K562 (cell line): Measurements from ENCODE around the gene SUPT7L. TPM values are rescaled to one million over a fixed set of nuclear protein-coding genes. Genes with fewer than 3 reads are reported as not detected.

Source experiments
- ATAC-seq: fragments of 200-7000 bp; cut with Tn5 transposase; 3 replicates; pipeline ENCODE4 v1.9.1; 2020; ENCODE audit warnings: moderate library complexity
- BruUV-seq: library from RNA; stranded (reverse); fragments of 400-500 nt; replicated peaks from 2 replicates; lab custom pipeline; 2021; lab: Mats Ljungman, UMichigan
- CTCF ChIA-PET: fragments of 300-600 bp; formaldehyde crosslinking; extraction: SDS; loops from one replicate; lab custom pipeline; 2021; ENCODE audit warnings: low intra/inter-chr PET ratio; lab: Yijun Ruan, JAX
- POLR2A ChIA-PET: fragments of 300-600, 350-650 bp; sonication (Branson Sonifier 250); formaldehyde crosslinking; extraction: SDS; loops from one replicate; lab custom pipeline; 2021; ENCODE audit warnings: antibody characterized with exemption, inconsistent platforms; lab: Yijun Ruan, JAX
- DNase-seq, 4 experiments: peaks; one replicate each; pipeline versions ENCODE4 v3.0.0 to v3.0.0-alpha.2; 2011 to 2018; ENCODE audit warnings: low spot score in 3 of 4, mixed read lengths in 3 of 4; ENCODE audit errors: extremely low read depth in 1 of 4
- FAIRE-seq: peaks from 2 replicates; lab custom pipeline; 2011; peaks lifted over from hg19 to GRCh38; lab: Jason Lieb, UNC
- H2AFZ ChIP-seq: 2 replicates; pipeline ENCODE4 v1.6.0; 2011; ENCODE audit warnings: low read depth, low read length, control low read depth, inconsistent platforms
- H3K27ac ChIP-seq: fragments of 200-600 bp; 3 replicates; pipeline ENCODE4 v1.8.0; 2011; ENCODE audit warnings: low read depth, mild to moderate bottlenecking, control low read depth, inconsistent platforms, low read length, moderate library complexity, mixed read lengths; ENCODE audit errors: extremely low read depth
- H3K27me3 ChIP-seq, 2 experiments: fragments of 300-600 bp in 1 of 2; 2 replicates in 1 of 2; 3 replicates in 1 of 2; pipeline versions ENCODE4 v1.6.0 to v1.8.0; 2011; ENCODE audit warnings: inconsistent platforms in 2 of 2, low read length in 2 of 2, mild to moderate bottlenecking in 1 of 2, mixed read lengths in 1 of 2, moderate library complexity in 1 of 2; ENCODE audit not compliant: control insufficient read depth in 2 of 2, insufficient read depth in 2 of 2
- H3K36me3 ChIP-seq: fragments of 300-600 bp; 3 replicates; pipeline ENCODE4 v1.8.0; 2011; ENCODE audit warnings: mild to moderate bottlenecking, low read length, inconsistent platforms; ENCODE audit not compliant: control insufficient read depth, insufficient read depth
- H3K4me1 ChIP-seq, 2 experiments: fragments of 200-600 bp in 1 of 2; replicated peaks in 1 of 2; 2 replicates in 1 of 2; 3 replicates in 1 of 2; pipeline versions ENCODE4 v1.5.1 to v1.8.0; 2011; ENCODE audit warnings: inconsistent platforms in 2 of 2, low read length in 2 of 2, mild to moderate bottlenecking in 1 of 2, mixed read lengths in 1 of 2, moderate library complexity in 1 of 2; ENCODE audit not compliant: control insufficient read depth in 2 of 2, insufficient read depth in 2 of 2
- H3K4me2 ChIP-seq: 2 replicates; pipeline ENCODE4 v1.6.1; 2011; ENCODE audit warnings: low read length, control low read depth, inconsistent platforms, mixed read lengths; ENCODE audit not compliant: insufficient read depth
- H3K4me3 ChIP-seq: fragments of 200-600 bp; sonication (generic), shearing (Covaris generic); 2 replicates; pipeline ENCODE4 v1.5.1; 2016; ENCODE audit warnings: control low read depth, inconsistent platforms
- H3K79me2 ChIP-seq: fragments of 200-600 bp; 3 replicates; pipeline ENCODE4 v1.8.0; 2011; ENCODE audit warnings: low read length, inconsistent platforms; ENCODE audit not compliant: control insufficient read depth, insufficient read depth
- H3K9ac ChIP-seq, 2 experiments: 2 replicates each; pipeline versions ENCODE4 v1.6.0 to v1.6.1; 2011; ENCODE audit warnings: low read depth in 2 of 2, low read length in 2 of 2, control low read depth in 1 of 2, inconsistent platforms in 1 of 2, mild to moderate bottlenecking in 1 of 2, mixed read lengths in 1 of 2; ENCODE audit not compliant: insufficient read depth in 1 of 2
- H3K9me1 ChIP-seq: one replicate; pipeline ENCODE4 v1.6.0; 2011; ENCODE audit warnings: inconsistent platforms, mild to moderate bottlenecking, low read length, moderate library complexity; ENCODE audit not compliant: control insufficient read depth, insufficient read depth
- H3K9me3 ChIP-seq: replicated peaks from 2 replicates; pipeline ENCODE4 v1.5.1; 2011; ENCODE audit warnings: low read depth, low read length, inconsistent platforms; ENCODE audit not compliant: control insufficient read depth, insufficient read depth
- H4K20me1 ChIP-seq: replicated peaks from 2 replicates; pipeline ENCODE4 v1.6.1; 2011; ENCODE audit warnings: low read length, inconsistent platforms, mixed read lengths; ENCODE audit not compliant: control insufficient read depth, insufficient read depth
- HEY1 ChIP-seq: fragments of 250-450 bp; sonication (Bioruptor Pico); IDR thresholded peaks from 2 replicates; pipeline ENCODE4 v1.5.0; 2020; ENCODE audit warnings: mild to moderate bottlenecking, moderate library complexity, borderline replicate concordance
- RB1 ChIP-seq: fragments of 450-650 bp; IDR thresholded peaks from 2 replicates; pipeline ENCODE4 v1.6.1; 2017; ENCODE audit warnings: low read depth, mild to moderate bottlenecking
- ZNF217 ChIP-seq: sonication (generic); formaldehyde crosslinking; IDR thresholded peaks from 2 replicates; pipeline ENCODE4 v1.8.0; 2022; ENCODE audit warnings: mild to moderate bottlenecking, missing genetic modification reagents
- ZNF354B ChIP-seq: fragments of 250-450 bp; sonication (Bioruptor Pico); IDR thresholded peaks from 2 replicates; pipeline ENCODE4 v1.4.0; 2020
- WGBS: fragments of 100-300 bp; shearing (Covaris generic); methylation state at CpG from one replicate; pipeline ENCODE4 v1.1.6; 2016; ENCODE audit warnings: low coverage, mixed read lengths; ENCODE audit not compliant: insufficient coverage; ENCODE audit errors: missing lambda C conversion rate; 5-methylcytosine and 5-hydroxymethylcytosine counted together
- in situ Hi-C: fragments of 300-500 bp; cut with MboI; formaldehyde crosslinking; loops from 4 replicates; pipeline ENCODE4 v1.15.0; 2018; ENCODE audit warnings: inconsistent platforms, mixed read lengths
- intact Hi-C: fragments of 100-400 bp; cut with micrococcal nuclease; formaldehyde crosslinking; loops from 2 replicates; pipeline ENCODE4 v1.14.2; 2022
- polyA plus RNA-seq, 8 experiments: library from polyadenylated mRNA; depleted of rRNA in 4 of 8; stranded (reverse) in 5 of 8; unstranded in 3 of 8; fragments of >200 nt; fragmentation: Nextera tagmentation in 2 of 8; fragmentation: Illumina TruSeq in 1 of 8; extraction: Ambion mirVana in 2 of 8; extraction: Trizol in 1 of 8; gene quantifications; 2 replicates each; pipeline versions ENCODE4 v1.2.1 to v1.2.3, GENCODE V29; 2011 to 2014; ENCODE audit warnings: inconsistent platforms in 1 of 8, missing spikeins in 1 of 8
- total RNA-seq, 7 experiments: library from RNA; depleted of rRNA in 6 of 7; stranded (reverse); fragments of >200 nt in 6 of 7; fragmentation: Illumina TruSeq in 2 of 7; extraction: Trizol in 2 of 7; gene quantifications; 2 replicates each; pipeline versions ENCODE4 v1.2.1 to v1.2.3, GENCODE V29; 2011 to 2021; ENCODE audit warnings: low replicate concordance in 1 of 7
- TF ChIP-seq, protein P1 (sequence below): fragments of 450-650 bp; IDR thresholded peaks from 2 replicates; pipeline ENCODE4 v1.7.0; 2016; ENCODE audit warnings: borderline replicate concordance
- TF ChIP-seq, protein P2 (sequence below), 2 experiments: fragments of 450-650 bp in 1 of 2; sonication (generic) in 1 of 2; formaldehyde crosslinking in 1 of 2; IDR thresholded peaks; 2 replicates each; pipeline versions ENCODE4 v1.7.1 to v1.9.0; 2016 to 2022; ENCODE audit warnings: inconsistent platforms in 1 of 2, mild to moderate bottlenecking in 1 of 2, missing genetic modification reagents in 1 of 2
- TF ChIP-seq, protein P3 (sequence below): fragments of 450-650 bp; conservative IDR thresholded peaks from 2 replicates; pipeline ENCODE4 v1.6.1; 2016; ENCODE audit warnings: missing genetic modification characterization, low read depth, mild to moderate bottlenecking, control low read depth, missing compliant biosample characterization
- TF ChIP-seq, protein P4 (sequence below): IDR thresholded peaks from 2 replicates; pipeline ENCODE4 v1.6.1; 2011; ENCODE audit not compliant: insufficient read length; ENCODE audit errors: extremely low read depth

SUPT7L gene
- total and polyA plus RNA-seq, 9 of the 15 experiments (the other 6 are each of a cell fraction or from before 2014, with no cell fraction given): 22.0 to 72.8 (median 40.2) TPM

DNA sequence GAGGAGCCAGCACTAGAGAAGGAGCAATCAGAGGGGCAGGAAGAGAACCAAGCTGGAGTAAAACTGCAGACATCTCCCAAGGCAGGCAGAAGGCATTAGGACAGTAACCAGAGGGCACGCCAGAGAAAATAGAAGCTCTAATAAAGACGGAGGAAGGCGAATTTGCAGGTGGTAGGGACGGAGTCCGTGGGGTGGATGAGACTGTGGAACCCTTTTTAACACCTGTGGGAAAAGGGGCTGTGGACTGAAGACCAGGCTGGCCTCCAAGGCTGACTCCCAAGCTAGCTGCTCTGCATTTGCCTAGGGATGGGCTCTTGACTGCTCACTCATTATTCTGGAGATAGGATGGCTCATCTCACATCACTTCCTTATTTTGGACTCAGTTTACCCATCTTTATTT is 49.8 kb upstream of the SUPT7L start:
- Histone ChIP-seq H3K9me3 (no peaks in the 10 kb centered on the region), H3K9ac (no peak overlapping the region), H3K27ac (no peak overlapping the region), H3K27me3 (peaks cover 18 to 32% of the 10 kb centered on the region in 2 experiments), H3K36me3 (no peaks in the 10 kb centered on the region), H3K4me1 (peaks cover 0 to 13% of the 10 kb centered on the region in 2 experiments; a peak in 3 of 5 replicates), H3K9me1 (no peaks in the 10 kb centered on the region), H2AFZ (no peak overlapping the region), H3K79me2 (no peaks in the 10 kb centered on the region), H4K20me1 (no peaks in the 10 kb centered on the region), H3K4me2 (no peak overlapping the region), H3K4me3 (no peak overlapping the region)
- POLR2A ChIA-PET: interaction anchor here (0.7 to 1.5 kb wide), 2 partner anchors 9 to 26 kb away, joined by 3 read pairs; no protein-coding TSS in a partner anchor
- CTCF ChIA-PET: no interaction called here
- no peak for DNase-seq
- BruUV-seq: no TSS peak
- no peak for FAIRE-seq
- intact Hi-C loops: no loop called here
- in situ Hi-C loops: no loop called here
- no peak for ATAC-seq
- WGBS: 1% methylated on average over 5 of the region's 5 CpGs
- TF ChIP-seq, protein P1, sequence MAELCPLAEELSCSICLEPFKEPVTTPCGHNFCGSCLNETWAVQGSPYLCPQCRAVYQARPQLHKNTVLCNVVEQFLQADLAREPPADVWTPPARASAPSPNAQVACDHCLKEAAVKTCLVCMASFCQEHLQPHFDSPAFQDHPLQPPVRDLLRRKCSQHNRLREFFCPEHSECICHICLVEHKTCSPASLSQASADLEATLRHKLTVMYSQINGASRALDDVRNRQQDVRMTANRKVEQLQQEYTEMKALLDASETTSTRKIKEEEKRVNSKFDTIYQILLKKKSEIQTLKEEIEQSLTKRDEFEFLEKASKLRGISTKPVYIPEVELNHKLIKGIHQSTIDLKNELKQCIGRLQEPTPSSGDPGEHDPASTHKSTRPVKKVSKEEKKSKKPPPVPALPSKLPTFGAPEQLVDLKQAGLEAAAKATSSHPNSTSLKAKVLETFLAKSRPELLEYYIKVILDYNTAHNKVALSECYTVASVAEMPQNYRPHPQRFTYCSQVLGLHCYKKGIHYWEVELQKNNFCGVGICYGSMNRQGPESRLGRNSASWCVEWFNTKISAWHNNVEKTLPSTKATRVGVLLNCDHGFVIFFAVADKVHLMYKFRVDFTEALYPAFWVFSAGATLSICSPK: no peak
- TF ChIP-seq, protein P2, sequence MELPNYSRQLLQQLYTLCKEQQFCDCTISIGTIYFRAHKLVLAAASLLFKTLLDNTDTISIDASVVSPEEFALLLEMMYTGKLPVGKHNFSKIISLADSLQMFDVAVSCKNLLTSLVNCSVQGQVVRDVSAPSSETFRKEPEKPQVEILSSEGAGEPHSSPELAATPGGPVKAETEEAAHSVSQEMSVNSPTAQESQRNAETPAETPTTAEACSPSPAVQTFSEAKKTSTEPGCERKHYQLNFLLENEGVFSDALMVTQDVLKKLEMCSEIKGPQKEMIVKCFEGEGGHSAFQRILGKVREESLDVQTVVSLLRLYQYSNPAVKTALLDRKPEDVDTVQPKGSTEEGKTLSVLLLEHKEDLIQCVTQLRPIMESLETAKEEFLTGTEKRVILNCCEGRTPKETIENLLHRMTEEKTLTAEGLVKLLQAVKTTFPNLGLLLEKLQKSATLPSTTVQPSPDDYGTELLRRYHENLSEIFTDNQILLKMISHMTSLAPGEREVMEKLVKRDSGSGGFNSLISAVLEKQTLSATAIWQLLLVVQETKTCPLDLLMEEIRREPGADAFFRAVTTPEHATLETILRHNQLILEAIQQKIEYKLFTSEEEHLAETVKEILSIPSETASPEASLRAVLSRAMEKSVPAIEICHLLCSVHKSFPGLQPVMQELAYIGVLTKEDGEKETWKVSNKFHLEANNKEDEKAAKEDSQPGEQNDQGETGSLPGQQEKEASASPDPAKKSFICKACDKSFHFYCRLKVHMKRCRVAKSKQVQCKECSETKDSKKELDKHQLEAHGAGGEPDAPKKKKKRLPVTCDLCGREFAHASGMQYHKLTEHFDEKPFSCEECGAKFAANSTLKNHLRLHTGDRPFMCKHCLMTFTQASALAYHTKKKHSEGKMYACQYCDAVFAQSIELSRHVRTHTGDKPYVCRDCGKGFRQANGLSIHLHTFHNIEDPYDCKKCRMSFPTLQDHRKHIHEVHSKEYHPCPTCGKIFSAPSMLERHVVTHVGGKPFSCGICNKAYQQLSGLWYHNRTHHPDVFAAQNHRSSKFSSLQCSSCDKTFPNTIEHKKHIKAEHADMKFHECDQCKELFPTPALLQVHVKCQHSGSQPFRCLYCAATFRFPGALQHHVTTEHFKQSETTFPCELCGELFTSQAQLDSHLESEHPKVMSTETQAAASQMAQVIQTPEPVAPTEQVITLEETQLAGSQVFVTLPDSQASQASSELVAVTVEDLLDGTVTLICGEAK (IDR thresholded peaks at IDR 0.05): no peak
- TF ChIP-seq, protein P2 (CRISPR knock-in tag; IDR thresholded peaks at IDR 0.05): no peak
- TF ChIP-seq ZNF217 (CRISPR knock-in tag): no peak
- TF ChIP-seq, protein P3, sequence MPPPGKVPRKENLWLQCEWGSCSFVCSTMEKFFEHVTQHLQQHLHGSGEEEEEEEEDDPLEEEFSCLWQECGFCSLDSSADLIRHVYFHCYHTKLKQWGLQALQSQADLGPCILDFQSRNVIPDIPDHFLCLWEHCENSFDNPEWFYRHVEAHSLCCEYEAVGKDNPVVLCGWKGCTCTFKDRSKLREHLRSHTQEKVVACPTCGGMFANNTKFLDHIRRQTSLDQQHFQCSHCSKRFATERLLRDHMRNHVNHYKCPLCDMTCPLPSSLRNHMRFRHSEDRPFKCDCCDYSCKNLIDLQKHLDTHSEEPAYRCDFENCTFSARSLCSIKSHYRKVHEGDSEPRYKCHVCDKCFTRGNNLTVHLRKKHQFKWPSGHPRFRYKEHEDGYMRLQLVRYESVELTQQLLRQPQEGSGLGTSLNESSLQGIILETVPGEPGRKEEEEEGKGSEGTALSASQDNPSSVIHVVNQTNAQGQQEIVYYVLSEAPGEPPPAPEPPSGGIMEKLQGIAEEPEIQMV (tag): 0 out of 2 replicates have a peak, but pooled peaks have one; percentile 33
- TF ChIP-seq ZNF354B (CRISPR knock-in tag): no peak
- TF ChIP-seq HEY1 (CRISPR knock-in tag): no peak
- TF ChIP-seq, protein P4, sequence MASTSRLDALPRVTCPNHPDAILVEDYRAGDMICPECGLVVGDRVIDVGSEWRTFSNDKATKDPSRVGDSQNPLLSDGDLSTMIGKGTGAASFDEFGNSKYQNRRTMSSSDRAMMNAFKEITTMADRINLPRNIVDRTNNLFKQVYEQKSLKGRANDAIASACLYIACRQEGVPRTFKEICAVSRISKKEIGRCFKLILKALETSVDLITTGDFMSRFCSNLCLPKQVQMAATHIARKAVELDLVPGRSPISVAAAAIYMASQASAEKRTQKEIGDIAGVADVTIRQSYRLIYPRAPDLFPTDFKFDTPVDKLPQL: no peak
- no peak for TF ChIP-seq RB1
